MM.1S (cell line): ENCODE data around the gene MIPEP.

Experiments used
- CTCF ChIP-seq: fragments of 300-600 bp; sonication (generic); IDR thresholded peaks from 2 replicates; pipeline ENCODE4 v1.5.1; 2016; ENCODE audit warnings: antibody characterized with exemption, low read length, mixed read lengths
- EZH2phosphoT487 ChIP-seq: fragments of 300-600 bp; sonication (generic); IDR thresholded peaks from 2 replicates; pipeline ENCODE4 v1.6.1; 2018; ENCODE audit warnings: antibody characterized with exemption, low read length

DNA sequence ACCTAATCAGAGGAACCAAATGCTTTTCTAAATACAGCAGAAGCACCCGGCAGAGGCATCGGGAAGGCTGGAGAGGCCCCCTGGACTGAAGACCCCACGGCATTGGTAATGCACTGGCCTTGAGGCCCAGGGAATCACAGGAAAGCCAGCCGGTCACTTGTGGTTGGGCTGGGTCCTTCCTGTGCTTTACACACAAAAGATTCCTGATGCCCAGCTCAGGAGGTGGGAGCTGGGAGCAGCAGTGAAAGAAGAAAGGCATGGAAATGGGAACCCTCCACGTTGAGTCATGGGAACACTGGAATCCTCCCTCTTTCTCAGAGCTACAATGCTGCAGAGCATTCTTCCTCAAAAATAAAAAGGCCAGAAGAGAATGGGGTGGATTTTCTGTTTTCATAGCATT is 192.6 kb downstream of the MIPEP start:
- TF ChIP-seq CTCF (no peak), EZH2phosphoT487 (no peak)
